NCI-H2196 treated with DMSO at 0.1 percent for 48 hours (cell line): ENCODE data around the gene SPDYE6.
"Not testable (repeated sequence)": the region's sequence is repeated elsewhere in the genome, so short reads cannot be mapped to it uniquely, and the experiment has no call there.

Experiments used
- DNase-seq: peaks from one replicate; lab custom pipeline; 2025; ENCODE audit not compliant: unreplicated experiment; lab: John Stamatoyannopoulos, UW

Gene SPDYE6, protein sequence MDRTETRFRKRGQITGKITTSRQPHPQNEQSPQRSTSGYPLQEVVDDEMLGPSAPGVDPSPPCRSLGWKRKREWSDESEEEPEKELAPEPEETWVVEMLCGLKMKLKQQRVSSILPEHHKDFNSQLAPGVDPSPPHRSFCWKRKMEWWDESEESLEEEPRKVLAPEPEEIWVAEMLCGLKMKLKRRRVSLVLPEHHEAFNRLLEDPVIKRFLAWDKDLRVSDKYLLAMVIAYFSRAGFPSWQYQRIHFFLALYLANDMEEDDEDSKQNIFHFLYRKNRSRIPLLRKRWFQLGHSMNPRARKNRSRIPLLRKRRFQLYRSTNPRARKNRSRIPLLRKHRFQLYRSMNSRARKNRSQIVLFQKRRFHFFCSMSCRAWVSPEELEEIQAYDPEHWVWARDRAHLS

DNA sequence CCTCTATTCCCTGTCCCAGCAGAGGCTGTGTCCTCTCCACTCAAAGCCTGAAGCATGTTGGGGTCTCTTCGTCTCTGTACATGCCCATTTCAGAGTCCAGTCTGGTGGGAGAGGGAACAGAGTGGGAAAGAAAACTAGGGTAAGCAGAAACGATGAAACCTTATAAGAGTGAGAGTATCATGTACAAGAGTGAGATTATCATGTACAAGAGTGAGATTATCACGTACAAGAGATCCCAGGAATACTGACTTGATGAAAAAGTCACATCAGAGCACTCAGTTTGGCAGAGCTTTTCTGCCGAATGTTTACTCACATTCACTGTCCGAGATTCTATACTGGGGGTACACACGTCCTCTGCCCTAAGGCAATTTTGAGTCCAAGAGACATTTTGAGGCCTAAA, at the start of gene SPDYE6:
Gene SPDYE6, minus strand, starts transcription at position 101 of the 400 bp plus-strand sequence. CDS start 421 bp downstream, outside the sequence.
- DNase-seq = not testable (repeated sequence)

DNA sequence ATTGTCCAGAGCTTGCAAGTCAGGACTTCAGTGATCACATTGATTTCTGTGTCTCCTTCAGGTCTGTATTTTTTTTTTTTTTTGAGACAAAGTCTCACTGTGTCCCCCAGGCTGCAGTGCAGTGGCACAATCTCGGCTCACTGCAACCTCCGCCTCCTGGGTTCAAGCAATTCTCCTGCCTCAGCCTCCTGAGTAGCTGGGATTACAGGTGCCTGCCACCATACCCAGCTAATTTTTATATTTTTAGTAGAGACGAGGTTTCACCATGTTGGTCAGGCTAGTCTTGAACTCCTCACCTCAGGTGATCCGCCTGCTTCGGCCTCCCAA, 48.6 kb upstream of the SPDYE6 start:
- DNase-seq = not testable (repeated sequence)

DNA sequence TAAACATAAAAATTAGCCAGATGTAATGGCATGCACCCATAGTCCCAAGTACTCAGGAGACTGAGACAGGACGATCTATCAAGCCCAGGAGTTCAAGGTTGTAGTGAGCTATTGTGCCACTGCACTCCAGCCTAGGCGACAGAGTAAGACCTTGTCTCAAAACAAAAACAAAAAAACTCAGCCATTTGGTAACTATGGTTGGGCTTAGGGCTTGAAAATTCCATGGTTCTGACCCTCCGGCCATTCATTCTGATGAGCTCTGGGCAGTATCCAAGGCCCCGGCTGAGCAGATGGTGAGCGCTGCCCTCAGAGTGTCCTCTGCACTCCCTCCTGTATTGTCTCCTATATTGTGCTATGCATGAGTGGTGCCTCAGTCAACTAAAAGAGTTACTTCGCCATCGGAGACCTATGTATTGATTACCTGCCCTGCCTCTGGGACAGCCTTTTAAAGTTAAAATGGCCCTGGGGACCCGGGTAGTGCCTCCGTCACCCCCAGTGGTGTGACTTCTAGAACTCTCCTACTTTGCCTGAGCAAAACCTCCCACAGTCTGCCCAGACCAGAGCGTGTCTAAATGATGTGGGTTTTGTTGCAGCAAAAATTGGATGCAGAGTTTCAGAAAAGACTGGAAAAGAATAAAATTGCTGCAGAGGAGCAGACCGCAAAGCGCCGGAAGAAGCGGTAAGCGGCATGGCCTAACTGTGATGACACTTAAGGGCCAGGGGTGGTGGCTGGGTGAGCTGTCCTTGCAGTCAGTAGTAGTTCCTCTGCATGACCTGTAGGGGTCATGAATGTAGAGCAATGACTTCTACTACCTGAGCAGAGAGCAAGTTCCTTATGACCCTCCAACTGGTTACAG, 48.0 kb upstream of the SPDYE6 start:
- peak; percentile 60 for DNase-seq

DNA sequence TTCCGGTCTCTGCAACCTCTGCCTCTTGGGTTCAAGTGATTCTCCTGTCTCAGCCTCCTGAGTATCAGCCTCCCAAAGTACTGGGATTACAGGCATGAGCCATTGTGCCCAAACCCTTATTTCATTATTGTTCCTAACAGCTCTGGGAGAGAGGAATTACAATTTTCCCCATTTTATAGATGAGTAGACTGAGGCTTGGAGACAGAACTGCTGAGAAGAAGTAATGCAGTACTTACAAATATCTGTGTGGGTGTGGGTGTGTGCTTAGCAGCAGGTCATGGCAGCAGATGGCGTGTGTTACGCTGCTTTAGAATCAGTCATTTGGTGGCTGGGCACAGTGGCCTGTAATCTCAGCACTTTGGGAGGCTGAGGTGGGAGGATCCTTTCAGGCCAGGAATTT, 47.3 kb upstream of the SPDYE6 start:
- no peak for DNase-seq

DNA sequence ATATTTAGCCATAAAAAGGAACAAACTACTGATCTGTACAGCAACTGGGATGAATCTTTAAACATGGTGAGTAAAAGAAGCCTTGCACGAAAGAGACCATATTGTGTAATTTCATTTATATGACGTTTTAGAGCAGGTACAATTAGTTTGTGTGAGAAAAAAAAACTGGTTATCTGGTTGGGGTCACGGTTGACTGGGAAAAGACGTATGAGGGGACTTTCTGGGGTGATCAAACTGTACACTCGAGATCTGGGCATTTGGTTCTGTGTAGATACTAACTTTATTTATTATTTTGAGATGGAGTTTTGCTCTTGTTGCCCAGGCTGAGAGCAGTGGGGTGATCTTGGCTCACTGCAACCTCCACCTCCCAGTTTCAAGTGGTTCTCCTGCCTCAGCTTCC, 44.1 kb upstream of the SPDYE6 start:
- no peak for DNase-seq

DNA sequence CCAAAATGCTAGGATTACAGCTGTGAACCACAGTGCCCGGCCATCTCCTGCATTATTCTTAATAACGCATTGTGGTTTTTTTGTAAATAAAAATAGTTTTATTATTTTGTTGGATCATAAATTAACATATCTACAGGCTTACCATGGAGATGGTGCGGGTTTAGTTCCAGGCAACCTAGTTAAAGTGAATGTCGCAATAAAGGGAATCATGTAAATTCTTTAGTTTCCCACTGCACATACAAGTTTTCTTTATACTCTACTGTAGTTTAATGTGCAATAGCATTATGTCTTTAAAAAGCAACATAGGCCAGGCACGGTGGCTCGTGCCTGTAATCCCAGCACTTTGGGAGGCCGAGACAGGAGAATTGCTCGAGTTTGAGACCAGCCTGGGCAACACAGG, 42.3 kb upstream of the SPDYE6 start:
- no peak for DNase-seq

DNA sequence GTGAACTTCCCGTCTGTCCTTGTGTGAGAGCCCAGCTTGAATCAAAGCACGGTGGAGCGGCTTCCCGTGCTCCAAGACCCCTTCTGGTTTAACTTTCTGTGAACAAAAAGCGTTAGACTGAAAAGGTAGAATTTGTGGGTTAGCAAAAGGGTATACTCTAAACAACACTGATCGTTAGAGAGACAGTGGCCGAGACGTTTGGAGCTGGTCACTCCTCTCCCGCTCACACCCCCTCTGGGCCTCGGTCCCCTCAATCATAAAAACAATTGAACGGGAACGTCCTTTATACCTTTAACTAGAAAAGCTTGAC, 40.4 kb upstream of the SPDYE6 start:
- no peak for DNase-seq

DNA sequence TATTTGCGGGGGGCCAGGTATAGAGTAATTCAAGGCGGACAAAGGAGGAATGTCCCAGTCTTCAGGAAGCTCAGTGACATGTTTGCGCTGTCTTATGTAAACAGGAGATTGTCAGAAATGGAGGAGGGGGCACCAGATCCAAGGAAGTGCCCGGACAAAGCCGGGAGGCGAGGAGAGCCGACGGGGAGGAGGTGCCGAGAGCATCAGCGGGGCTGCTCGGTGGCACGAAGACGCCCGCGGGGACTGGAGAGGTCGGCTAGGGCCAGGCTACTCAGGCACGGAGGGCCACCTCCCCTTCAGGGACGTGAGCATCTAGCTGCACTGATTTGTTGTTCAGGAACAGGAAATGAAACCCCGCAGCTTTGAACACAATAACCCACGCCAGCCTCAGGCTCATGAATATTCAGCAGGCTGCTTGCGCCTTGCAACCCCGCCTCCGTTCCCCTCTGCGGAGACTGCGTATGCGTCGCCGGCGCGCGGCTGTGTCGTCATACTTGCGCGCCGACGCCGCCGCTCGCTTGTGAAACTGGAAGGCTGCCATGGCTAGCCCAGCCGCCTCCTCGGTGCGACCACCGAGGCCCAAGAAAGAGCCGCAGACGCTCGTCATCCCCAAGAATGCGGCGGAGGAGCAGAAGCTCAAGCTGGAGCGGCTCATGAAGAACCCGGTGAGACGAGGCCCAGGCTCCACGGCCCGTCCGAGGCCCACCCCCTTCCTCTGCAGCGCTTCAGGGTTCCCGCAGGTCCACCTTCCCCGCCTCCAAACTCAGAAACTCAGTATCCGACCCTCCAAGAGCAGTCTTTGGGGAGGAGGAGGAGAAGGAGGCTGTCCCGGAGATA, 39.8 kb upstream of the SPDYE6 start, which contains the start of gene PRKRIP1:
Gene PRKRIP1, plus strand, starts transcription at position 491 of the 837 bp plus-strand sequence. Its CDS starts 49 bp downstream, at position 540.
- peak; percentile 90 for DNase-seq

DNA sequence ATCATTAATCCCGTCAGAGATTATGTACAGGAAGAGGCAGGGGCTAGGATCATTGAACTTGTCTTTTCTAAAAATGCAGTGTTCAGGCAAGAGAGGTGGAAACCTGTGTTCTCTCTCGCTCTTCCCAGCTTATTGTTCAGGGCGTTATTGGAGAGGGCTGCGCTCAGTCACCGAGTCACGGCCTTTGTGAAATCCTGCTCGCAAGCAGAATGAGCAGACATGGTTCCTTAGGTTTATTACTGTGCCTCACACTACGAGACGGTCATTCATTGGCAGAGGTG, 39.3 kb upstream of the SPDYE6 start:
- no peak for DNase-seq

DNA sequence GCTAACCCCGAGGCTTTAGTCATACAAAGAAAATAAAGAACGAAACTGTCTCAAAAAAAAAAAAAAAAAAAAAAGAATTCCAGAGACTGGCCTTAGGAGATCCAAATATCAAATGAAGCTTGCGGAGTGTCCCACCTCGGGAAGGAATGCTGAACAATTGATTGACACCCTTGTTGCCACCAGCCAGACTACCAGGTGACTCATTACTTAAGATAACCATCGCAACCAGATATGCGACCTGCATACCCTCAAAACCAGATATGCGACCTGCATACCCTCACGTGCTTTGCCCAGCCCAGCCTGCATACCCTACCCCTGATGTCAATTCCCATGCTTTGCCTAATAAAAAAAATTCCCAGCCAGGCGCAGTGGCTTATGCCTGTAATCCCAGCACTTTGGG, 37.2 kb upstream of the SPDYE6 start:
- no peak for DNase-seq

DNA sequence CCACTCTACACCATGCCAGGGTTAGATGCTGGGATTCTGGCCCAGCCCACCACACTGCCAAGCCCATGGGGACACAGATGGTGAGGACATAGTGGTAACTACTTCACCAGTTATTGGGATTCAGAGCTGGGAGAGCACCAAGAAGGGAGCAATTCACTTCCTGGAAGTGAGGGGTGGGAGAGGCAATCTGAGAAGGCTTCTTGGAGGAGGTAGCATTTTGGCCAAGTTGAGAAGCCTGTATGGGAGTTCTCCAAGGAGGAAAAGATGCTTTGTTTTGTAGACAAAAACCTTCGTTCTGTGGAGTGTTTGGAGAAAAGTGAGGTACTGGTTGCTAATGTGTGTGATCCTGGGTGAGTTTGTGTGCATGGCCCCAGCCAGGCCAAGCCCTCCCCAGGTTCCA, 36.1 kb upstream of the SPDYE6 start:
- no peak for DNase-seq

DNA sequence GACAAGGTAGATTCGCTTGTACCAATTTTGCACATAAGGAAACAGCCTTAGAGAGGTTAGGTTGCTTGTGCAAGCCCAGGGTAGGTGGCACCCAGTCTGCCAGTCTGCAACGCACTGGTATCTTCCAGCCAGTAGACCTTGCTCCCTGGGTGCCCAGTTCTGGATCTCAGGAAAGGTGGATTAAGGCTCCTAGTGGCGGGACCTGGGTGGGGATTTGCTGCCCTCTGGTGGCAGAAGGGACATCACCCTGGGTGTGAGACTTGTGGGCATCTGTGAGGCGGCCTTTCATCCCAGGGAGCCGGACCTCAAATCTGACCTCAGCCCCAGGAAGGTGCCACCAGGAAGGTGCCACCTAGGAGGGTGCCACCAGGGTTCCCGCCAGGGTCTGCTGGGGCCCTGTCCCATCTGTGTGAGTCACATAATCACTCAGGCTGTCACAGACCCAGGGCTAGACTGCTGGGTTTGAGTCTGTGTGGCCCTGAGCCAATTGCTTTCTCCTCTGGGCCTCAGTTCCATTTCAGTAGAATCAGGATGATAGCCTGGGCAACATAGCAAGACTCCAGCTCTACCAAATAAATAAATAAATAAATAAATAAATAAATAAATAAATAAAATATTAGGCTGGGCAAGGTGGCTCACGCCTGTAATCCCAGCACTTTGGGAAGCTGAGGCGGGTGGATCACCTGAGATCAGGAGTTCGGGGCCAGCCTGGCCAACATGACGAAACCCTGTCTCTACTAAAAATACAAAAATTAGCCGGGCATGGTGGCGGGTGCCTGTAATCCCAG, 34.6 kb upstream of the SPDYE6 start:
- DNase-seq = peak; percentile 76

DNA sequence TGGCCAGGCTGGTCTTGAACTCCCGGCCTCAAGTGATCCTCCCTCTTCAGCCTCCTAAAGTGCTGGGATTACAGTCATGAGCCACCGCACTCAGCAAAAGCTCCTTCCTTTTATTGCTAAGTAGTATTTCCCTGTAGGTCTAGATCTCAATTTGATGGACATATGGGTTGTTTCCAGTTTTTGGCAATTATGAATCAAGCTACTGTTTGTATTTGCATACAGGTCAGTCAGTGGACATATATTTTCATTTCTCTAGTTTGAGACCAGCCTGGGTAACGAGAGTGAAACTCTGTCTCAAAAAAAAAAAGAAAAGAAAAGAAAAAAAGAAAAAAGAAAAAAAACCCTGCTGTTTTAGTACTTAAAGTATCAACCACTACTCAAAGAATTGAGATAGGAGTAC, 33.6 kb upstream of the SPDYE6 start:
- no peak for DNase-seq

DNA sequence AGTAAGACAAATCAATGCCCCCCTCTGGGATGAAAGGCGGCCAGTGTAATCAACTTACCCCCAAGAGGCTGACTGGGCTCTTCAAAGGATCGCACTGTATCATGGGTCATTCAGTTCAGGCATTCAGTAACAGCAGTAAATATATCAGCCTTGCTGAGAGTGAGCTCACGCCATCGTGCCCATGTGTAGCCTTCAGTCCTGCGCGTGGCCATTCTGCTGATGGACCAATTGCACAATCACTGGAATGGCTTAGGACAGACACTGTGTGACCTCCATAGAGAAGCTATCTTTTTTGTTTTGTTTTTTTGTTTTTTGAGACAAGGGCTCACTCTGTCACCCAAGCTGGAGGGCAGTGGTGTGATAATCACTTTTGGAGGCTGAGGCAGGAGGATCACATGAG, 30.8 kb upstream of the SPDYE6 start:
- no peak for DNase-seq

DNA sequence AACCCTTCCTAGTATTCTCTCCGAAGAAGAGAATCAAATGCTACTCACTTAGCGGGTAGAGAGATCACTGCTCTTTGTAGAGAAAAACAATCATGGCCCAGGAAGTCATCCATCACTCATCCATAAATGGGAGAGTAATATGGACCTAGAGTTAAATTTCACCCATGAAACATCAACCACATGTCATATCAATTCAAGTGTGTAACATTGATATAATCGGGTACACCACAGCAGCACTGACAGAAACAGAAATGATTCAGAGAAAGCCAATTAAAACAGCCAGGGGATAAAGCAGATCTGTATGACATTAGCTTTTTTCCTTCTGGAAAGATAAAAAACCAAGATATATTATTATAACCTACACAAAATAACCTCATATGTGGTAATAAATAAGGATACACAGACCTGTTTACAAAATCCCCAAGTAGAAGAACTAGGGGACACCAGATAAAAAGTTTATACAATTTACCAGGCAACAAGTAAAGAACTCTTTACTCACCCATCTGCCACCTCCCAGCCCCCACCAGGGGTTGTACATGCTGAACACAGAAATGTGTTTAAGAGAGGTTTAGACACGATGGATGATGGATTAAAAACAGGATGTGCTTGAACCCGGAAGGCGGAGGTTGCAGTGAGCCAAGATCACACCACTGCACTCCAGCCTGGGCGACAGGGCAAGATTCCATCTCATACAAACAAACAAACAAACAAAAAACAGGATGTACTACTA, 25.6 kb upstream of the SPDYE6 start:
- DNase-seq = not testable (repeated sequence)

DNA sequence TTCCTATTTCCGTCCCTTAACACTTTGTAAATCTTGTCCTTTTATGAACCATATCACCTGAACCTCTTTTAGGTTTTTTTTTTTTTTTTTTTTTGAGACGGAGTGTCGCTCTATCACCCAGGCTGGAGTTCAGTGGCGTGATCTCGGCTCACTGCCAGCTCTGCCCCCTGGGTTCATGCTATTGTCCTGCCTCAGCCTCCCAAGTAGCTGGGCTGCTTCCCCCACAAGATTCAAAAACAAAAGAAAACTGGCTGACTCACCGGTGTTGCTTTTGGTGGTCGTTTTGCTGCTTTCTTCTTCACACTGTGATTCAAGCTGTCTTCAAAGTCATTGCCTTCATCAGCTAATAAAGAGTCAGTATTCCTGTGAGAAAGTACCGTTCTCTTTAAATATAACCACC, 24.6 kb upstream of the SPDYE6 start:
- DNase-seq = not testable (repeated sequence)

DNA sequence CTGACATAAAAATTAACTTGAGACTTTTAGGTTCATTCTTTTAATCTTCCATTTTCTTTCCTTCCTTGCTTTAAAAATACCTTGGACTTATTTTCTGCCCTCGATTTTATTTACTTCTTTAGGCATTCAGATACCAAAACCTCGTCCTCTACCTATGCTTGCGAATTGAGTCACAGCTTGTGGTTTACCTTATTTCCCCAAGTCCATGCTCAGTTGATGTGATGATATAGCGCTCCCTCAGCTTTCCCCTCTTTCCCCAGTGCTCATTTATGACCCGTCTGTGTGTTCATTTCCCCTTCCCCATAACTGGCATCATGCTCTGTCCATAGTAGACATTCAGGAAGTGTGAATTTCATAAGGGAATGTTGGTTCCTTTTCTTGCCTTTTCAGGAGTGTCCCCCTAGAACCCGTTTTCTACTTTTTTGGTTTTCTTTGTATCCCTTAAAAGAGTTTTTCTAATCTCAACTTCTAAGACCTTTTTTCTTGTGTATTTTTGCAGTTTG, 20.8 kb upstream of the SPDYE6 start:
- no peak for DNase-seq

DNA sequence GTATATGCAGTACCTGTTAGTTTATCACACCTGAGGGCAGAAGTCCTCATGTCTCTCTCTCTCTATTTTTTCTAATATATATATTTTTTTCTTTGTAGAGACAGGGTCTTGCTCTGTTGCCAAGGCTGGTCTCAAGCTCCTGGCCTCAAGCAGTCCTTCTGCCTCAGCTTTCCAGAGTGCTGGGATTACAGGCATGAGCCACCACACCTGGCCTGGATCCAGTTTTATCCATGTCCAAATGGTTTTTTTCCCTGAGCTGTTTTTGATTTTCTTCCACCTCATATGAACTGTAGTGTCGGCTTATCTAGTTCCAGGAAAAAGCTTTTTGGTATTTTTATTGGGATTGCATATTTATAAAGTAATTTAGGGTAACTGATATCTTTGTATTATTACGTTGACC, 16.6 kb upstream of the SPDYE6 start:
- not testable (repeated sequence) for DNase-seq

DNA sequence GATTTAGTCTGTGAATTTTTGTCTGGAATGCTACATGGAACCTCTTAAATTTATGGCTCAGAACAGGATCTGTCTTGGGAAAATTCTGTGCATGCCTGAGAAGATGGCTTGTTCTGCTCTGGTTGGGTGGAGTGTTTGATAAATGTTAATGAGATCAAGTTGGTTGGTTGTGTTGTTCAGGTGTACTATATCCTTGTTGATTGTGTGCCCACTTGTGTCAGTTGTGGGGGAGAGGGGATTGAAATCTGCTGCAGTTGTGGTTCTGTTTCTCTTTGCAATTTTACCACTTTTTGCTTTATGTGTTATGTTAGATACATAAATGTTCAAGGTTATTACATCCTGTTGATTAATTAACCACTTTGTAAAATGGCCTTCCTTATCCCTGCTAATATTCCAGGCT, 13.8 kb upstream of the SPDYE6 start:
- DNase-seq = not testable (repeated sequence)

DNA sequence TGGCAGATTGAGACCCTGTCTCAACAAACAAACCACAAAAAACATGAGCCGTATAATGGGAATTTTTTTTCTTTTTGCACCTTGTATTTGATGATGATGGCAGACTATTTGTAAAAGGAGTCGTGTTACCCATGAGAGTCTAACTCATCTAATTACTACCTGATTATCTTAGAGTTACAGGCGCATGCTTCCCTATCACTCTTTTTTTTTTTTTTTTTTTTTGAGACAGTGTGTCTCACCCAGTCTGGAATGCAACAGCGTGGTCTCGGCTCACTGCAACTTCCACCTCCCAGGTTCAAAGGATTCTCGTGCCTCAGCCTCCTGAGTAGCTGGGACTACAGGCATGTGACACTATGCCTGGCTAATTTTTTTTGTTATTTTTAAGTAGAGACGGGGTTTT, 9.1 kb upstream of the SPDYE6 start:
- not testable (repeated sequence) for DNase-seq
